Gastrocnemius medialis (tissue), 4 donors: Measurements from ENCODE around the gene FBLN1.

ENCODE experiments used
- CTCF ChIP-seq, 5 experiments: fragments of 450-650 bp in 3 of 5; fragments of 200-600 bp in 2 of 5; sonication (generic) in 2 of 5; IDR thresholded peaks in 4 of 5; conservative IDR thresholded peaks in 1 of 5; 1 replicate in 4 of 5; 2 replicates in 1 of 5; pipeline ENCODE4 v1.5.1; 2016 to 2019; ENCODE audit warnings: antibody characterized with exemption in 5 of 5, mild to moderate bottlenecking in 3 of 5, moderate library complexity in 3 of 5
- POLR2A ChIP-seq, 2 donors: fragments of 450-650 bp; IDR thresholded peaks; one replicate each; pipeline ENCODE4 v1.6.1; 2017; ENCODE audit warnings: antibody characterized with exemption in 2 of 2, mild to moderate bottlenecking in 2 of 2, moderate library complexity in 2 of 2

- TF ChIP-seq CTCF (IDR thresholded peaks at IDR 0.05 in 4 of 5, conservative IDR thresholded peaks at IDR 0.05 in 1 of 5) (no peak), POLR2A (IDR thresholded peaks at IDR 0.05) (no peak)
Measured at GRCh38 chr22:45576730-45577464, 74.2 kb downstream of the FBLN1 start.
